Nephron (organoid): ENCODE data around the gene LIPH.

Experiments used
- H3K27ac Mint-ChIP-seq, 3 experiments: 2 replicates each; pipeline ENCODE4 v1.8.0; 2020; ENCODE audit warnings: mixed read lengths in 3 of 3, mild to moderate bottlenecking in 2 of 3, moderate library complexity in 1 of 3
- H3K27me3 Mint-ChIP-seq: 2 replicates; pipeline ENCODE4 v1.8.0; 2021; ENCODE audit warnings: low read depth, mild to moderate bottlenecking, moderate library complexity, mixed read lengths
- H3K36me3 Mint-ChIP-seq: 2 replicates; pipeline ENCODE4 v1.8.0; 2020; ENCODE audit warnings: low read depth, mixed read lengths
- H3K4me1 Mint-ChIP-seq: 2 replicates; pipeline ENCODE4 v1.8.0; 2020; ENCODE audit warnings: mixed read lengths
- H3K4me3 Mint-ChIP-seq, 3 experiments: 2 replicates each; pipeline ENCODE4 v1.8.0; 2020; ENCODE audit warnings: mild to moderate bottlenecking in 3 of 3, mixed read lengths in 3 of 3, moderate library complexity in 2 of 3
- H3K9me3 Mint-ChIP-seq: 2 replicates; pipeline ENCODE4 v1.8.0; 2020; ENCODE audit warnings: mixed read lengths
- TF ChIP-seq, protein P1 (sequence below), 3 experiments: fragments of 200-600 bp; sonication (generic); IDR thresholded peaks; one replicate each; pipeline ENCODE4 v1.5.0; 2021; ENCODE audit warnings: antibody characterized with exemption in 3 of 3; ENCODE audit not compliant: unreplicated experiment in 3 of 3

The LIPH gene

DNA sequence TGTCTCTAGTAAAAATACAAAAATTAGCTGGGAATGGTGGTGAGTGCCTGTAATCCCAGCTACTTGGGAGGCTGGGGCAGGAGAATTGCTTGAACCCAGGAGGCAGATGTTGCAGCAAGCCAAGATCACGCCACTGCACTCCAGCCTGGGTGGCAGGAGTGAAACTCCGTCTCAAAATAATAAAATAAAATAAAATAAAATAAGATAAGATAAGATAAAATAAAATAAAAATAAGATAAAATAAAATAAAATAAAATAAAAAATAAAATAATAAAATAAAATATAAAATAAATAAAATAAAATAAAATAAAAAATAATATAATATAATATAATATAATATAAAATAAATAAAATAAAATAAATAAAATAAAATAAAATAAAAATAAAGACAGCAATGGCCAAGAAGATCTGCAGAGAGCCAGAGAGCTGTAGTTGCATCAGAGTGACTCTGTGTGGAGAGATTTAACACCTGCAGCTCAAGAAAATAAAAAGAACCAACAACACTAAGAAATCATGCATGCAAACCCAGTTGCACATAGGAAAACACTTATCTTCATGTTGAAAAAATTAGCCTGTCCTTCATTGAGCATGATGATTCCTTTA, 25.9 kb downstream of the LIPH start:
- peaks cover 16% of the 10 kb centered on the region for H3K27me3 Mint-ChIP-seq
- H3K4me1 Mint-ChIP-seq: no peaks in the 10 kb centered on the region
- H3K9me3 Mint-ChIP-seq: no peaks in the 10 kb centered on the region
- TF ChIP-seq, protein P1, sequence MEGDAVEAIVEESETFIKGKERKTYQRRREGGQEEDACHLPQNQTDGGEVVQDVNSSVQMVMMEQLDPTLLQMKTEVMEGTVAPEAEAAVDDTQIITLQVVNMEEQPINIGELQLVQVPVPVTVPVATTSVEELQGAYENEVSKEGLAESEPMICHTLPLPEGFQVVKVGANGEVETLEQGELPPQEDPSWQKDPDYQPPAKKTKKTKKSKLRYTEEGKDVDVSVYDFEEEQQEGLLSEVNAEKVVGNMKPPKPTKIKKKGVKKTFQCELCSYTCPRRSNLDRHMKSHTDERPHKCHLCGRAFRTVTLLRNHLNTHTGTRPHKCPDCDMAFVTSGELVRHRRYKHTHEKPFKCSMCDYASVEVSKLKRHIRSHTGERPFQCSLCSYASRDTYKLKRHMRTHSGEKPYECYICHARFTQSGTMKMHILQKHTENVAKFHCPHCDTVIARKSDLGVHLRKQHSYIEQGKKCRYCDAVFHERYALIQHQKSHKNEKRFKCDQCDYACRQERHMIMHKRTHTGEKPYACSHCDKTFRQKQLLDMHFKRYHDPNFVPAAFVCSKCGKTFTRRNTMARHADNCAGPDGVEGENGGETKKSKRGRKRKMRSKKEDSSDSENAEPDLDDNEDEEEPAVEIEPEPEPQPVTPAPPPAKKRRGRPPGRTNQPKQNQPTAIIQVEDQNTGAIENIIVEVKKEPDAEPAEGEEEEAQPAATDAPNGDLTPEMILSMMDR (IDR thresholded peaks at IDR 0.05; ENCODE audit: unreplicated experiment in 3 of 3): no peak
- H3K4me3 Mint-ChIP-seq: no peak overlapping the region
- H3K36me3 Mint-ChIP-seq: no peaks in the 10 kb centered on the region
- no peak overlapping the region for H3K27ac Mint-ChIP-seq

DNA sequence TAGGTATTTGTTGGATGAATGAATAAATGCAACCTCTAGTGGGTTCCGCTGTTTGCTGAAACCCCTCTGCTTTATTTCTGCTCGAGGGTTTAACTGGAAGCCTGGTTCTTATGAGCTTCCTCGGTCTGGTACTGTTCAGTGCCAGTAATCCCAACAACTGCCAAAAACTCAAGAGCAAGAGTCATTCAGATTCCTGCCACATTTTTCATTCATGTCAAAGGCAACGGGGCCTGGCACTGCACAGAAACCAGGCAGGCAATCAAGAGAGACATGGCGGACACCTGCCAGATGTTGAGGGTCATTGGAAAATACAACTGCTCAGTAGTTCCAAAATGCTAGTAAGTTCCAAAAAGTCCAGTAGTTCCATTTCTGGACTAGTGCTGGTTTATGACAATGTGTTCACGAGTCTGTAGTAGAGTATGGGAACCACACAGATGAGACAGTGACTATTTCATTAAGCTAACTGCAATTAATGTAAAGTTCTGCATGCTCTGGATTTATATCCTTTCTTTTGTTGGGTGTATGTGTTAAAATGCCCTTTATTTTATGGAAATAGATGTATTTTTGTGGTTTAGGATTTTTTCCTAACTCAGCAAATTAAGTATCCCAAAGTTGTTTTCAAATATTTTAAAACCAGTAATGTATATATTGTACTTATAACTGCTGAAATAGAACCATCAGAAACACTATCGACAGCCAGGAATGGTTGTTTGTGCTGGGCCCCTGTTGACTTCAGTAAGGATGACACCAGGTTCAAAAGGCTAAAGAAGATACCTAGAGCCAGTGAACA, 30.8 kb downstream of the LIPH start:
- H3K27me3 Mint-ChIP-seq: peaks cover 36% of the 10 kb centered on the region
- no peaks in the 10 kb centered on the region for H3K4me1 Mint-ChIP-seq
- H3K9me3 Mint-ChIP-seq: no peaks in the 10 kb centered on the region
- H3K27ac Mint-ChIP-seq: no peak overlapping the region
- no peaks in the 10 kb centered on the region for H3K36me3 Mint-ChIP-seq
- H3K4me3 Mint-ChIP-seq: no peak overlapping the region
- TF ChIP-seq, protein P1 (IDR thresholded peaks at IDR 0.05; ENCODE audit: unreplicated experiment in 3 of 3): no peak

DNA sequence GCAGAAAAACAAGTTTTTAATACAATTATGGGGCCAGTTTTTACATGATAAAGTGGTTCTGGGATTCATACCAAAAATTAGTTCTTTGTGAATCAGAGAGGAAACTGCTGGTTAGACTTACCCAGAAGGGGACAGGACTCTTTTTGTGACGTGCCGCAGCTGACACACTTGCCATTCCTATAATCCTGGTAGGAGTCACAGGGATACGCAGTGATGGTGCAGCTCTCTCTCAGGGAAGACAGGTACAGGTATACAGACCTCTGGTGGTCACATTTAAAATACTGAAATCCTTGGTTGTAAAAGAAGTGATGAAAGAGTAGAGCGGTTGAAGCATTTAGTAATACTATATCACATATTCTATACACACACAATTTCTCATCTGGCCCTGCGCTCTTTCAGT, 33.4 kb downstream of the LIPH start:
- no peaks in the 10 kb centered on the region for H3K4me1 Mint-ChIP-seq
- no peak overlapping the region for H3K4me3 Mint-ChIP-seq
- H3K27me3 Mint-ChIP-seq: peaks cover 38% of the 10 kb centered on the region
- H3K36me3 Mint-ChIP-seq: no peaks in the 10 kb centered on the region
- no peak overlapping the region for H3K27ac Mint-ChIP-seq
- TF ChIP-seq, protein P1 (IDR thresholded peaks at IDR 0.05; ENCODE audit: unreplicated experiment in 3 of 3): no peak
- H3K9me3 Mint-ChIP-seq: no peaks in the 10 kb centered on the region

DNA sequence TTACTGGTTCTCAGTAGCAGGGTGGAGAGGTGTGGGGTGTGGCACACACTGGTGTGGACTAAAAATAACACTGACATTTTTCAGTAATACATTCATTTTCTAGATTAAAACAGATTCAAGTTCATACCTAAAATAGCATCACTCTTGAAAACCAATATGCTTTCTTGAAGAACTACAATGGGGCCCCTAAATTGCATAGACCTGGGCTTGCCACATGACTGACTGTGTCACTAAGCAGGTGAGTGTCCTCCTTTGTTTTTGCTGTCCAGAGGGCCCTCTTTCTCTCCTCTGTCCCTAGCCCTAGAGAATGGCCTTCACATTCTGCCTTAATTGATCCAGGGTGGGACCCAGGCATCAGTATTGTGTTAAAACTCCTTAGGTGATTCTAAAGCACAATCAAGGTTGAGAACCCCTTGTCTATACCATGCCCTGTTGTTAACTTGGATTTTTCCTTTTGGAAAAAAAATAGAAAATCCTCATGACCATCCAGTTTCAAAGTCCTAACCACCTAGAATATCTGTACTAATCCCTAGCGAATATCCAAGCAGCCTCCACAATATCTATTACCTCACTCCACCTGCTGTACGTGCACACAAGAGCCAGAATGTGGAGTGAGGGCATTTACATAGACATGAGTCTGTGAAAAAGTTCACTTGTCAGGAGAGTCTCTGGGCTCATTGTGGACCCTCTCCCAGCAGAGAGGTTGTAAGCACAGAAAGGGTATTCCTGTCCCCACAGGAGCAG, 34.8 kb downstream of the LIPH start:
- no peak overlapping the region for H3K4me3 Mint-ChIP-seq
- H3K4me1 Mint-ChIP-seq: no peaks in the 10 kb centered on the region
- peaks cover 38% of the 10 kb centered on the region for H3K27me3 Mint-ChIP-seq
- no peak overlapping the region for H3K27ac Mint-ChIP-seq
- TF ChIP-seq, protein P1 (IDR thresholded peaks at IDR 0.05; ENCODE audit: unreplicated experiment in 3 of 3): no peak
- no peaks in the 10 kb centered on the region for H3K9me3 Mint-ChIP-seq
- no peaks in the 10 kb centered on the region for H3K36me3 Mint-ChIP-seq

DNA sequence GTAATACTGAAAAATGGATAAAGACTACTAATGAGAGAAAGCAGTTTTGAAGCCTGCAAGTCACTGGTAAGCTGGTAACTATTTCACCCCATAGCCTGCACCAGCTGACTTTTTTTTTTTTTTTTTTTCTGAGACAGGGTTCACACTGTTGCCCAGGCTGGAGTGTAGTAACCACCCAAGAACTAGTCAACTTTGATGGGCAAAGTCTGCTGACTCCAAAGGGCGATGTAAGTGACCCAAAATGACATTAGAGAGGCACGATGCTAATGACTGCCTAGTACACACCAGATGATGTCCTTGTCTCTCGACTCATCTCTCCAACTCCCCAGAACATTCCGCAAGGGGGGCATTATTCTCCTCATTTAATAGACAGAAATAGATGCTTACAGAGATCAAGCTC, 40.7 kb downstream of the LIPH start:
- no peaks in the 10 kb centered on the region for H3K9me3 Mint-ChIP-seq
- TF ChIP-seq, protein P1 (IDR thresholded peaks at IDR 0.05; ENCODE audit: unreplicated experiment in 3 of 3): no peak
- H3K36me3 Mint-ChIP-seq: no peaks in the 10 kb centered on the region

More for the DNA sequence above, 40.7 kb downstream of the LIPH start:
- Mint-ChIP-seq H3K4me3 (no peak overlapping the region), H3K27me3 (peaks cover 16% of the 10 kb centered on the region), H3K27ac (no peak overlapping the region), H3K4me1 (no peaks in the 10 kb centered on the region)
